Left renal cortex interstitium (tissue), 4 donors: ENCODE results near the gene NIM1K. TPM values are rescaled to one million over a fixed set of nuclear protein-coding genes. Genes with fewer than 3 reads are reported as not detected.
A peak's percentile ranks its signal among the peaks of the same experiment; 100 is the strongest.
"Not testable (repeated sequence)": the region's sequence is repeated elsewhere in the genome, so short reads cannot be mapped to it uniquely, and the experiment has no call there.

Source experiments
- DNase-seq, 4 donors: peaks; one replicate each; pipeline ENCODE4 v3.0.0-alpha.2; 2013; ENCODE audit warnings: low read depth in 4 of 4, low spot score in 2 of 4, missing footprints in 1 of 4
- polyA plus RNA-seq, 4 donors: library from polyadenylated mRNA; unstranded; fragments of 120-200 nt; gene quantifications; one replicate each; pipeline ENCODE4 v1.2.1, GENCODE V29; 2013; ENCODE audit not compliant: insufficient read length in 4 of 4

The NIM1K gene
- polyA plus RNA-seq, 4 donors = 0.46 to 0.85 (median 0.54) TPM

GRCh38 chr5:43183101-43183500, 8.9 kb upstream of the NIM1K start:
- DNase-seq = not testable (repeated sequence)

- DNase-seq = peak in 1 of 4 donors; percentile 32
These were observed 1.0 kb upstream of the NIM1K start for GRCh38 chr5:43190755-43191603.

GRCh38 chr5:43192558-43193180, 644 bp downstream of the NIM1K start:
- no peak for DNase-seq

GRCh38 chr5:43193181-43193893, 1.3 kb downstream of the NIM1K start:
- DNase-seq = peak in 1 of 4 donors; percentile 37

GRCh38 chr5:43193894-43194265, 1.9 kb downstream of the NIM1K start:
- no peak for DNase-seq

GRCh38 chr5:43195670-43196265, 3.7 kb downstream of the NIM1K start:
- DNase-seq = no peak

GRCh38 chr5:43197535-43197934, 5.5 kb downstream of the NIM1K start:
- DNase-seq = no peak

GRCh38 chr5:43201442-43201841, 9.4 kb downstream of the NIM1K start:
- not testable (repeated sequence) for DNase-seq

GRCh38 chr5:43202380-43202779, 10.4 kb downstream of the NIM1K start:
- DNase-seq = no peak

- no peak for DNase-seq
These were observed 11.3 kb downstream of the NIM1K start for GRCh38 chr5:43203373-43203772.

GRCh38 chr5:43204958-43205357, 12.9 kb downstream of the NIM1K start:
- DNase-seq = no peak

- no peak for DNase-seq
These were observed 15.6 kb downstream of the NIM1K start for GRCh38 chr5:43207601-43208000.

- no peak for DNase-seq
These were observed 16.6 kb downstream of the NIM1K start for GRCh38 chr5:43208658-43209057.

GRCh38 chr5:43209060-43209459, 17.0 kb downstream of the NIM1K start:
- no peak for DNase-seq

GRCh38 chr5:43209833-43210232, 17.8 kb downstream of the NIM1K start:
- DNase-seq = no peak

- DNase-seq = no peak
These were observed 18.5 kb downstream of the NIM1K start for GRCh38 chr5:43210570-43210969.

GRCh38 chr5:43213951-43214350, 21.9 kb downstream of the NIM1K start:
- DNase-seq = no peak

- DNase-seq = no peak
These were observed 23.1 kb downstream of the NIM1K start for GRCh38 chr5:43215073-43215631.

GRCh38 chr5:43216941-43217340, 24.9 kb downstream of the NIM1K start:
- no peak for DNase-seq

- no peak for DNase-seq
These were observed 27.1 kb downstream of the NIM1K start for GRCh38 chr5:43219120-43219519.

- no peak for DNase-seq
These were observed 29.5 kb downstream of the NIM1K start for GRCh38 chr5:43221502-43221901.
